ENCODE results near the gene COMMD7. TPM values are rescaled to one million over a fixed set of nuclear protein-coding genes. Genes with fewer than 3 reads are reported as not detected.

COMMD7 gene
- polyA plus RNA-seq, 1 donor from 2014 or later, result 35.6 TPM

DNA sequence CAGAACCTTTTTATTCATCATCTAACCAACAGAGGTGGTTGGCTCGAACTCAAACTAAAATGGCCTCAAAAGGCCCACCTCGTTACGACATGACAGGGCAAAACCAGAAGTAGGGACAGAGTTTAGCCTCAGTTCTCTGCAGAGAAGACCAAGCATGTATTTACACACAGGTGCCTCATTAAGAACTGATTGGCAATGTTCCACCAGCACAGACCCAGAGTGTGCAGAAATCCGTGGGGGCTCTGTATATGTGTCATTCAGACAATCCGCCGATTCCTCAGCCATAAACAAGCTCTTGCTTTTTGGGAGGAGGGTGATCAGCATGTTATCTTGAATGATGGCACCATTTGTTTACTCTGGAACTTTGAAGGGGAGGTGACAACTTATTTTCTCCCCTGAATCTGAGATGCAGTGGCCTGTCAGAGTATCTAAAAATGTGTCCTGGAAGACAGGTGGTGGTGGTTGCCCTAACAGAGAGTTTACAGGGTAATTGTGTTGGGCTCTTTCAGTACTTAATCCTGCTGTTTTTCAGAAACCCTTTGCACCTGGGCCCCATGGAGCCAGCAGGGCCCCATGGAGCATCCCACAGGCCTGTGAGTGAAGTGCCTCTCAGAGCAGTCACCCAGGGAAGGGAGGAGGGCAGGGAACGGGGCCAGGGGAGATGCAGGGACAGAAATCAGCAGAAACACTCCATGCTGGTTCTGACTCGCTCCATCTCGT lies 40.4 kb downstream of the COMMD7 start:
- H3K36me3 ChIP-seq (ENCODE audit: insufficient read depth, low read length), result peaks cover 5% of the 10 kb centered on the region
- no peaks in the 10 kb centered on the region for H3F3A ChIP-seq (ENCODE audit: insufficient read depth, low read length, poor library complexity, severe bottlenecking)
- TF ChIP-seq TAF1 (IDR thresholded peaks at IDR 0.05; ENCODE audit: low read depth) (no peak), POLR2AphosphoS5 (IDR thresholded peaks at IDR 0.05) (no peak), SMC3 (conservative IDR thresholded peaks at IDR 0.05; ENCODE audit: poor library complexity) (no peak), EP300 (conservative IDR thresholded peaks at IDR 0.05; ENCODE audit: poor library complexity, severe bottlenecking) (no peak), EZH2 (IDR thresholded peaks at IDR 0.05; ENCODE audit: borderline replicate concordance, insufficient read depth, low read length, poor library complexity, severe bottlenecking) (no peak), RAD21 (conservative IDR thresholded peaks at IDR 0.05) (no peak), MXI1 (conservative IDR thresholded peaks at IDR 0.05; ENCODE audit: poor library complexity, severe bottlenecking) (no peak)
- TF ChIP-seq, protein P1, sequence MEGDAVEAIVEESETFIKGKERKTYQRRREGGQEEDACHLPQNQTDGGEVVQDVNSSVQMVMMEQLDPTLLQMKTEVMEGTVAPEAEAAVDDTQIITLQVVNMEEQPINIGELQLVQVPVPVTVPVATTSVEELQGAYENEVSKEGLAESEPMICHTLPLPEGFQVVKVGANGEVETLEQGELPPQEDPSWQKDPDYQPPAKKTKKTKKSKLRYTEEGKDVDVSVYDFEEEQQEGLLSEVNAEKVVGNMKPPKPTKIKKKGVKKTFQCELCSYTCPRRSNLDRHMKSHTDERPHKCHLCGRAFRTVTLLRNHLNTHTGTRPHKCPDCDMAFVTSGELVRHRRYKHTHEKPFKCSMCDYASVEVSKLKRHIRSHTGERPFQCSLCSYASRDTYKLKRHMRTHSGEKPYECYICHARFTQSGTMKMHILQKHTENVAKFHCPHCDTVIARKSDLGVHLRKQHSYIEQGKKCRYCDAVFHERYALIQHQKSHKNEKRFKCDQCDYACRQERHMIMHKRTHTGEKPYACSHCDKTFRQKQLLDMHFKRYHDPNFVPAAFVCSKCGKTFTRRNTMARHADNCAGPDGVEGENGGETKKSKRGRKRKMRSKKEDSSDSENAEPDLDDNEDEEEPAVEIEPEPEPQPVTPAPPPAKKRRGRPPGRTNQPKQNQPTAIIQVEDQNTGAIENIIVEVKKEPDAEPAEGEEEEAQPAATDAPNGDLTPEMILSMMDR (IDR thresholded peaks at IDR 0.05; ENCODE audit: poor library complexity, severe bottlenecking), result no peak
- TF ChIP-seq, protein P2, sequence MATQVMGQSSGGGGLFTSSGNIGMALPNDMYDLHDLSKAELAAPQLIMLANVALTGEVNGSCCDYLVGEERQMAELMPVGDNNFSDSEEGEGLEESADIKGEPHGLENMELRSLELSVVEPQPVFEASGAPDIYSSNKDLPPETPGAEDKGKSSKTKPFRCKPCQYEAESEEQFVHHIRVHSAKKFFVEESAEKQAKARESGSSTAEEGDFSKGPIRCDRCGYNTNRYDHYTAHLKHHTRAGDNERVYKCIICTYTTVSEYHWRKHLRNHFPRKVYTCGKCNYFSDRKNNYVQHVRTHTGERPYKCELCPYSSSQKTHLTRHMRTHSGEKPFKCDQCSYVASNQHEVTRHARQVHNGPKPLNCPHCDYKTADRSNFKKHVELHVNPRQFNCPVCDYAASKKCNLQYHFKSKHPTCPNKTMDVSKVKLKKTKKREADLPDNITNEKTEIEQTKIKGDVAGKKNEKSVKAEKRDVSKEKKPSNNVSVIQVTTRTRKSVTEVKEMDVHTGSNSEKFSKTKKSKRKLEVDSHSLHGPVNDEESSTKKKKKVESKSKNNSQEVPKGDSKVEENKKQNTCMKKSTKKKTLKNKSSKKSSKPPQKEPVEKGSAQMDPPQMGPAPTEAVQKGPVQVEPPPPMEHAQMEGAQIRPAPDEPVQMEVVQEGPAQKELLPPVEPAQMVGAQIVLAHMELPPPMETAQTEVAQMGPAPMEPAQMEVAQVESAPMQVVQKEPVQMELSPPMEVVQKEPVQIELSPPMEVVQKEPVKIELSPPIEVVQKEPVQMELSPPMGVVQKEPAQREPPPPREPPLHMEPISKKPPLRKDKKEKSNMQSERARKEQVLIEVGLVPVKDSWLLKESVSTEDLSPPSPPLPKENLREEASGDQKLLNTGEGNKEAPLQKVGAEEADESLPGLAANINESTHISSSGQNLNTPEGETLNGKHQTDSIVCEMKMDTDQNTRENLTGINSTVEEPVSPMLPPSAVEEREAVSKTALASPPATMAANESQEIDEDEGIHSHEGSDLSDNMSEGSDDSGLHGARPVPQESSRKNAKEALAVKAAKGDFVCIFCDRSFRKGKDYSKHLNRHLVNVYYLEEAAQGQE (IDR thresholded peaks at IDR 0.05; ENCODE audit: borderline replicate concordance), result no peak

DNA sequence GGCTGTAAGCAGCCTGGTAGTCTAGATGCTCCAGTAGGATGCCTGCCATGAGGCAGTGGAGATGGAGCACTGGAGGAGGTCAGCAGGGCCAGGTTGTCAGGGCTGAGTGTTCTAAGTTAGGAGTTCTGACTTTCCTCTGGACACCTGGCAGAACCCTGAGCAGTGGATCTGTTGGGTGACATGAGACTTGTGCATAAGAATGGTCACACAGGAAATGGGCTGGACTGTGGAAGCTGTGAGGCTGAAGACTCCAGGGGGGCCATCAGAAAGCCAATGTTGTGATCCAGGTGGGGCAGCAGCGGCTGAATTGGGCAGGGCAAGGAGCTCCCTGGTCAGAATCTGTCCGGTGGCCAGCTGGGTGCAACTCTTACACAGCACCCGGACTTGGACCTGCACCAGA lies 45.7 kb downstream of the COMMD7 start:
- H3K9ac ChIP-seq (ENCODE audit: low read length), result no peak overlapping the region
- no peaks in the 10 kb centered on the region for H3F3A ChIP-seq (ENCODE audit: insufficient read depth, low read length, poor library complexity, severe bottlenecking)
- H4K20me1 ChIP-seq (ENCODE audit: insufficient read depth), result no peaks in the 10 kb centered on the region
- H3K36me3 ChIP-seq (ENCODE audit: insufficient read depth, low read length), result no peaks in the 10 kb centered on the region
- H2AFZ ChIP-seq (ENCODE audit: low read depth, low read length), result no peak overlapping the region
- TF ChIP-seq, protein P2 (IDR thresholded peaks at IDR 0.05; ENCODE audit: borderline replicate concordance), result no peak
- TF ChIP-seq, protein P1 (IDR thresholded peaks at IDR 0.05; ENCODE audit: poor library complexity, severe bottlenecking), result no peak
- TF ChIP-seq POLR2AphosphoS5 (IDR thresholded peaks at IDR 0.05), result no peak
- no peak for TF ChIP-seq SMC3 (conservative IDR thresholded peaks at IDR 0.05; ENCODE audit: poor library complexity)
- no peak for TF ChIP-seq TAF1 (IDR thresholded peaks at IDR 0.05; ENCODE audit: low read depth)
- TF ChIP-seq EP300 (conservative IDR thresholded peaks at IDR 0.05; ENCODE audit: poor library complexity, severe bottlenecking), result no peak
- no peak for TF ChIP-seq MXI1 (conservative IDR thresholded peaks at IDR 0.05; ENCODE audit: poor library complexity, severe bottlenecking)
- no peak for TF ChIP-seq RAD21 (conservative IDR thresholded peaks at IDR 0.05)
- no peak for TF ChIP-seq EZH2 (IDR thresholded peaks at IDR 0.05; ENCODE audit: borderline replicate concordance, insufficient read depth, low read length, poor library complexity, severe bottlenecking)
- no peaks in the 10 kb centered on the region for H3K79me2 ChIP-seq (replicated peaks; ENCODE audit: insufficient read depth, low read length)
- no peak overlapping the region for H3K4me3 ChIP-seq (ENCODE audit: low read length)
- H3K9me3 ChIP-seq (ENCODE audit: low read length), result no peaks in the 10 kb centered on the region
- no peaks in the 10 kb centered on the region for H3K9me2 ChIP-seq (ENCODE audit: insufficient read depth, low read length)
- no peak overlapping the region for H3K27ac ChIP-seq (ENCODE audit: low read length)
- no peak overlapping the region for H3K4me2 ChIP-seq (ENCODE audit: low read length)
- H3K27me3 ChIP-seq (ENCODE audit: insufficient read depth, low read depth, low read length), result no peaks in the 10 kb centered on the region

More for the DNA sequence above, 40.4 kb downstream of the COMMD7 start:
- Histone ChIP-seq H2AFZ (ENCODE audit: low read depth, low read length) (no peak overlapping the region), H3K4me2 (ENCODE audit: low read length) (no peak overlapping the region), H4K20me1 (ENCODE audit: insufficient read depth) (no peaks in the 10 kb centered on the region), H3K79me2 (replicated peaks; ENCODE audit: insufficient read depth, low read length) (no peaks in the 10 kb centered on the region), H3K9me3 (ENCODE audit: low read length) (no peaks in the 10 kb centered on the region), H3K9ac (ENCODE audit: low read length) (no peak overlapping the region), H3K27ac (ENCODE audit: low read length) (no peak overlapping the region), H3K4me3 (ENCODE audit: low read length) (no peak overlapping the region), H3K27me3 (ENCODE audit: insufficient read depth, low read depth, low read length) (no peaks in the 10 kb centered on the region), H3K9me2 (ENCODE audit: insufficient read depth, low read length) (no peaks in the 10 kb centered on the region)

Measured in neural cell (in vitro differentiated cells).